ENCODE data around the gene UTS2. TPM values are rescaled to one million over a fixed set of nuclear protein-coding genes. Genes with fewer than 3 reads are reported as not detected.

The UTS2 gene
- total and polyA plus RNA-seq, 9 of the 15 experiments (the other 6 are each of a cell fraction or from before 2014, with no cell fraction given), result 0.22 to 0.29 TPM; not detected in 7

DNA sequence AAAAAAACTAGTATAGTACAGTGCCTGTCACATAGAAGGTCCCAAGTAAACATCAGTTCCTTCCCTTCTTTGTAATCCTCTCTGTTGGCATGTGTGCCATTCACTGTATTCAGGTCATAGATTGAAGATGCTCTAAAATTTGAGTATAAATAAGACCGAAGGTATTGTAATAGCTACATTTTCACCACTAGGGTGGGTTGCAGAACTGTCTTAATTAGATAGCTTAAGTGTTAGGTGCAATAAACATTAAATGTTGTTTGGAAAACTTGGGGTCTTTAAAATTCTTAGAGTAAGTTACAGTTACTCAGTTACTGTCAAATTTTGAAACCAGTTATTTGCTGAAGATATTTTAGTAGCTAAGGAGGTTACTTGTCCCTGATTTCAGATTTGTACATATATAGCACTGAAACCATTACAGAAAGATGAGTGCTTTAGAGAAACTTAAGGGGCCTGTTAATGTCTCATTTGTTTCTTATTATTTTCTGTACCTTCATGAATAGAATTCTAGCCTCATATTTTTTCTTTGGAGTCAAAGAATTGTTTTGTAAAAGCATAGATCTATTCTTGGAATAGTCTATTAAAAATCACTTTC lies 44.5 kb downstream of the UTS2 start (continued):
- TF ChIP-seq ZNF318 (IDR thresholded peaks at IDR 0.05; ENCODE audit: borderline replicate concordance in 1 of 2, low read depth in 1 of 2), result no peak
- TF ChIP-seq SUPT5H (IDR thresholded peaks at IDR 0.05), result no peak

Measured in K562 (cell line).